Heart right ventricle (tissue), 16 donors: Measurements from ENCODE around the gene TGIF2. TPM values are rescaled to one million over a fixed set of nuclear protein-coding genes. Genes with fewer than 3 reads are reported as not detected.

Experiments
- ATAC-seq, 8 donors: fragments of 200-7000 bp; cut with Tn5 transposase; one replicate each; pipeline ENCODE4 v1.9.1; 2020; ENCODE audit warnings: mild to moderate bottlenecking in 8 of 8, moderate library complexity in 8 of 8, moderate number of reproducible peaks in 1 of 8
- DNase-seq, 2 donors: peaks; one replicate each; pipeline ENCODE4 v3.0.0-alpha.2; 2020
- H3K27ac ChIP-seq, 10 donors: fragments of 200-600 bp; sonication (generic) in 2 of 10; one replicate each; pipeline versions ENCODE4 v1.5.0 to v1.8.0; 2020 to 2022; ENCODE audit warnings: mild to moderate bottlenecking in 3 of 10
- H3K27me3 ChIP-seq, 7 donors: fragments of 200-600 bp; one replicate each; pipeline ENCODE4 v1.8.0; 2021 to 2022; ENCODE audit warnings: mild to moderate bottlenecking in 2 of 7
- H3K36me3 ChIP-seq, 9 donors: fragments of 200-600 bp; sonication (generic) in 1 of 9; one replicate each; pipeline versions ENCODE4 v1.5.0 to v1.8.0; 2020 to 2022; ENCODE audit warnings: mild to moderate bottlenecking in 2 of 9
- H3K4me1 ChIP-seq, 9 donors: fragments of 200-600 bp; sonication (generic) in 1 of 9; one replicate each; pipeline versions ENCODE4 v1.5.0 to v1.8.0; 2020 to 2022; ENCODE audit warnings: mild to moderate bottlenecking in 4 of 9
- H3K4me3 ChIP-seq, 10 donors: fragments of 200-600 bp; sonication (generic) in 2 of 10; one replicate each; pipeline versions ENCODE4 v1.5.0 to v1.8.0; 2020 to 2022; ENCODE audit warnings: mild to moderate bottlenecking in 7 of 10, moderate library complexity in 2 of 10
- H3K9me3 ChIP-seq, 11 donors: fragments of 200-600 bp in 10 of 11; sonication (generic) in 2 of 11; one replicate each; pipeline versions ENCODE4 v1.5.0 to v1.8.0; 2013 to 2022; ENCODE audit warnings: mild to moderate bottlenecking in 2 of 11, control low read depth in 1 of 11, moderate library complexity in 1 of 11
- WGBS, 2 donors: extraction: QIAGEN DNeasy Blood & Tissue Kit; methylation state at CpG; one replicate each; pipeline ENCODE4 v1.1.7; 2013; ENCODE audit warnings: inconsistent platforms in 1 of 2; 5-methylcytosine and 5-hydroxymethylcytosine counted together
- intact Hi-C, 10 donors: fragments of 100-400 bp; cut with DNase I; formaldehyde crosslinking; loops; one replicate each; pipeline versions ENCODE4 v1.11.1 to v1.14.2; 2022
- polyA plus RNA-seq, 2 donors: library from polyadenylated mRNA; stranded (reverse); fragments of 200-250 nt; gene quantifications; one replicate each; pipeline ENCODE4 v1.2.3, GENCODE V29; 2013
- total RNA-seq, 10 donors: library from RNA; stranded (reverse); fragmentation: NEBNext Ultra II Directional in 3 of 10; extraction: Animal tissue kit (Norgen Biotek cat#: 25700) in 3 of 10; gene quantifications; one replicate each; pipeline versions ENCODE4 v1.2.1 to v1.2.4, GENCODE V29; 2021 to 2023
- TF ChIP-seq, protein P1 (sequence below), 9 donors: fragments of 200-600 bp; sonication (generic) in 2 of 9; IDR thresholded peaks; one replicate each; pipeline versions ENCODE4 v1.5.0 to v1.8.0; 2021 to 2022; ENCODE audit warnings: antibody characterized with exemption in 9 of 9, mild to moderate bottlenecking in 5 of 9, moderate library complexity in 1 of 9
- donor health status: Arrhythmogenic right ventricular cardiomyopathy.
- donor health status: ischemic (EF 13 %, LVEDD 7.1; RV severe dilation, severe dysfunction).
- donor health status: healthy with polysubstance abuse.
- donor health status: DM: no; HTN: yes; CAD: no.
- donor health status: DM: no; HTN: no; CAD: no.
- donor health status: ischemic (EF 25% LVEDD 6.9; RV normal size, moderate dysfunction).
- donor health status: ischemic (EF 25% LVEDD 5.7; RV mildly dilated, moderate dysfunction).
- donor health status: healthy.
- donor health status: DM: yes; HTN: yes; CAD: no.
- donor health status: Ischemic cardiomyopathy.
- donor health status: ischemic (EF 35%, LVEDD 5.7; RV mildly dilated, moderate dysfunction).
- donor health status: nonischemic (EF 11% LVEDD 7.7; RV severe dilation, severe dysfunction).
- donor health status: DM: yes; HTN: yes; CAD: no.
- donor health status: PGD.
- donor health status: ischemic (EF 29% LVEDD 5.4; RV normal size, mild dysfunction).
- donor health status: nonischemic (EF 23%, LVEDD 6.1; RV moderate dilation, normal function).

Gene TGIF2
- total and polyA plus RNA-seq, 12 donors, result 2.9 to 13.8 (median 6.8) TPM

DNA sequence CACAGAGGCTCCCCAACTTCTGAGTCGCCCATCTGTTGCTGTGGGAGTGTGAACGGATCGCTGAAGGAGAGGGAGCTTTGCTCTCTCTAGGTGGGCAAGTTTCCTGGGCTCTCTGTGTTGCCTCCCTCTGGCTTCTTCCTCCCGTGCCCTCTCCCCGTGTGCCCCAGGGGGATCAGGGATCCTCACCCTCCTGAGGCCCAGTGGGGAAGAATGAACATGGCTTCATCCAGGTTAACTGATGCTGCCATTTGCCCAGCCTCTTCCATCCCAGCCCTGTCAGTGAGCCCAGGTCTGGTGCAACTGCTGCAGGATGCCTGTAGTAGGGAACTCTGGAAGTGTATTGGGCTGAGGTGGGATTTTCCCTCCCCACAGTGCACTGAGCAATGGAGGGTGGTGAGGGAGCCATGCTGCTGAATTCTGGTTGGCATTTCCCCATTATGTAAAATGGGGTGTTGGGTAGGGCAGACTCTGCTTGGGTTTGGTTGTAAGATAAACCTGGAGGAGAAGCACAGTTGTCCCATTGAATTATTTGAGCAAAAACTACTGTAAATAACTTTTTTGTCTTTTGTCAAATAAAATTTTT lies 20.0 kb downstream of the TGIF2 start:
- H3K4me1 ChIP-seq, result peaks cover 0 to 45% (median 0%) of the 10 kb centered on the region in 9 donors
- WGBS, 2 donors, result 91 to 92% methylated on average over 5 of the region's 5 CpGs
- intact Hi-C loops, result loop anchor here in 6 of 10 donors (5.0 to 10.0 kb wide), 2 partner anchors 36 to 379 kb away; no protein-coding TSS in a partner anchor
- H3K27me3 ChIP-seq, result no peaks in the 10 kb centered on the region
- no peaks in the 10 kb centered on the region for H3K9me3 ChIP-seq
- DNase-seq, result no peak
- ATAC-seq, result no peak
- H3K27ac ChIP-seq, result peak overlapping the region in 1 of 10 donors; percentile 20
- peaks cover 0 to 40% (median 0%) of the 10 kb centered on the region in 9 donors for H3K36me3 ChIP-seq
- no peak overlapping the region for H3K4me3 ChIP-seq
- TF ChIP-seq, protein P1, sequence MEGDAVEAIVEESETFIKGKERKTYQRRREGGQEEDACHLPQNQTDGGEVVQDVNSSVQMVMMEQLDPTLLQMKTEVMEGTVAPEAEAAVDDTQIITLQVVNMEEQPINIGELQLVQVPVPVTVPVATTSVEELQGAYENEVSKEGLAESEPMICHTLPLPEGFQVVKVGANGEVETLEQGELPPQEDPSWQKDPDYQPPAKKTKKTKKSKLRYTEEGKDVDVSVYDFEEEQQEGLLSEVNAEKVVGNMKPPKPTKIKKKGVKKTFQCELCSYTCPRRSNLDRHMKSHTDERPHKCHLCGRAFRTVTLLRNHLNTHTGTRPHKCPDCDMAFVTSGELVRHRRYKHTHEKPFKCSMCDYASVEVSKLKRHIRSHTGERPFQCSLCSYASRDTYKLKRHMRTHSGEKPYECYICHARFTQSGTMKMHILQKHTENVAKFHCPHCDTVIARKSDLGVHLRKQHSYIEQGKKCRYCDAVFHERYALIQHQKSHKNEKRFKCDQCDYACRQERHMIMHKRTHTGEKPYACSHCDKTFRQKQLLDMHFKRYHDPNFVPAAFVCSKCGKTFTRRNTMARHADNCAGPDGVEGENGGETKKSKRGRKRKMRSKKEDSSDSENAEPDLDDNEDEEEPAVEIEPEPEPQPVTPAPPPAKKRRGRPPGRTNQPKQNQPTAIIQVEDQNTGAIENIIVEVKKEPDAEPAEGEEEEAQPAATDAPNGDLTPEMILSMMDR (IDR thresholded peaks at IDR 0.05), result no peak

DNA sequence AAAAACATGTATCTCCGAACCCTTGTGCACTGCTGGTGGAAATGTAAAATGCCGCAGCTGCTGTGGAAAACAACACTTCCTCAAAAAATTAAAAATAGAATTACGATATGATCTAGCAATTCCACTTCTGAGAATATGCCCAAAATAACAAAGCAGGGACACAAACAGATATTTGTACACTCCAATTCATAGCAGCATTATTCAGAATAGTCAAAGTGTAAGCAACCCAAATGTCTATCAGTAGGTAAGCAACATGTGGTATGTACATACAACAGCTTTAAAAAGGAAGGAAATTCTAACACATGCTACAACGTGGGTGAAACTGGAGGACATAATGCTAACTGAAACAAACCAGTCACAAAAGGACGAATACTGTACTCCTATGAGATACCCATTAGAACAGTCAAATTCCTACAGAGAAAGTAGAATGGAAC lies 26.5 kb downstream of the TGIF2 start:
- Histone ChIP-seq H3K36me3 (no peaks in the 10 kb centered on the region), H3K9me3 (no peaks in the 10 kb centered on the region), H3K4me3 (no peak overlapping the region), H3K4me1 (peaks cover 0 to 50% (median 4%) of the 10 kb centered on the region in 9 donors), H3K27ac (peak overlapping the region in 1 of 10 donors; percentile 37), H3K27me3 (no peaks in the 10 kb centered on the region)
- WGBS, 2 donors, result 29 to 46% methylated on average over 5 of the region's 5 CpGs
- intact Hi-C loops, result loop anchor here in 7 of 10 donors (5.0 to 10.0 kb wide), 7 partner anchors 43 to 395 kb away; a partner anchor contains a TSS
- ATAC-seq (no peak), DNase-seq (no peak)
- TF ChIP-seq, protein P1 (IDR thresholded peaks at IDR 0.05), result no peak

DNA sequence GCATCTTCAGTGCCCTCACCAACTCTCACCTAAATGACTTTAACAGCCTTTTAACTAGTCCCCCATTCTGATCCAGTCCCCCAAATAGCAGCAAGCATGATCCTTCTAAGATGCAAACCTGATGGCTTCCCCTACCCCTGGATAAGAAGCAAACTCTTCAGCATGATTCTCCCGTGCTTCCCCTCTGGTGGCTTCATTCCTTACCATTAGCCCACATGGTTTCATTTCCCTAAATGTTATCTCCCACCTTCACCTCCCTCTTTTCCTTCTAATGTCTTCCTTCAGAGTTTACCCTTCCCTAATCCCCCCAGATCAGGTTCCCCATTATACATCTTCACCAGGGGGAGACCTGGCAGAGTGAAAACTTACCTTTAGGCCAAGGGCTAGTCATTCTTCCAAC lies 28.1 kb downstream of the TGIF2 start:
- ATAC-seq (no peak), DNase-seq (no peak)
- Histone ChIP-seq H3K36me3 (no peaks in the 10 kb centered on the region), H3K9me3 (no peaks in the 10 kb centered on the region), H3K4me1 (peaks cover under 1 to 45% (median 14%) of the 10 kb centered on the region in 9 donors), H3K27me3 (no peaks in the 10 kb centered on the region), H3K4me3 (no peak overlapping the region), H3K27ac (no peak overlapping the region)
- 50 to 52% methylated on average over 1 of the region's 1 CpG for WGBS, 2 donors
- TF ChIP-seq, protein P1 (IDR thresholded peaks at IDR 0.05), result no peak
- intact Hi-C loops, result loop anchor here in 6 of 10 donors (5.0 to 10.0 kb wide), 7 partner anchors 44 to 397 kb away; a partner anchor contains a TSS

DNA sequence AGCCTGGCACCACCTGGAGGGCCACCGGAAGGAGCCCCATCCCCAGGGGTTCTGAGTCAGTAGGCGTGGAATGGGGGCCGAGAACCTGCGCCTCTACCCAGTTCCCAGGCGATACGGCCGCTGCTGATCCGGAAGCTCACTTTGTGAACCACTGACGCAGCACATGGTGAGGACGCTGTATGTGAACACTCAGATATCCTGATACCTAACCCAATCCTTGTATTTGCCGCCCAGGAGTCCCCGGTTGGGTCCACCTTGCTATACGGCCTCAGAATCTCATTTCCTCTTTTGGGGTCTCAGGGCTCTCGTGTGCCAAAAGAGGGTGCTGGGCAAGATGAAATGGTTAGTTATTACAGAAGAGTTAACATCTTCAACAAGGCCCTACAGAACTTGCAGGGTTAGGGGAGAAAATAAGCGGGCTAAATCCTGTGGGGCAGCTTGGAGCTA lies 31.6 kb downstream of the TGIF2 start:
- TF ChIP-seq, protein P1 (IDR thresholded peaks at IDR 0.05), result no peak
- no peaks in the 10 kb centered on the region for H3K9me3 ChIP-seq
- WGBS, 2 donors, result 42 to 62% methylated on average over 15 of the region's 15 CpGs
- peak; percentile 28 to 36 for DNase-seq
- H3K27me3 ChIP-seq, result no peaks in the 10 kb centered on the region
- H3K4me3 ChIP-seq, result peak overlapping the region in 9 of 10 donors; percentile 13 to 100 (median 97)
- peak overlapping the region; percentile 67 to 97 (median 86) for H3K27ac ChIP-seq
- H3K4me1 ChIP-seq, result peaks cover 9 to 51% (median 20%) of the 10 kb centered on the region in 9 donors
- intact Hi-C loops, result loop anchor here in 8 of 10 donors (1.0 to 10.0 kb wide), 11 partner anchors 33 to 400 kb away; partner anchors contain the start of genes DSN1 (in 1 of the 8) and TGIF2 (in 1 of the 8)
- H3K36me3 ChIP-seq, result peaks cover 0 to 25% (median 13%) of the 10 kb centered on the region in 9 donors
- peak in 6 of 8 donors; percentile 4 to 29 (median 20) for ATAC-seq
